AG09309 (cell line): ENCODE data around the gene SH2D1B.

Experiments used
- DNase-seq: peaks from one replicate; pipeline ENCODE4 v3.0.0-alpha.2; 2010; ENCODE audit warnings: low read depth
- H3K4me3 ChIP-seq: 2 replicates; pipeline ENCODE4 v1.5.1; 2011; ENCODE audit warnings: mild to moderate bottlenecking, low read depth, low read length, moderate library complexity; ENCODE audit not compliant: control insufficient read depth
- TF ChIP-seq, protein P1 (sequence below): IDR thresholded peaks from 2 replicates; pipeline ENCODE4 v1.5.1; 2011; ENCODE audit warnings: mild to moderate bottlenecking, low read depth, low read length, inconsistent platforms; ENCODE audit not compliant: insufficient read depth, control insufficient read depth; ENCODE audit errors: missing control alignments

Gene SH2D1B

DNA sequence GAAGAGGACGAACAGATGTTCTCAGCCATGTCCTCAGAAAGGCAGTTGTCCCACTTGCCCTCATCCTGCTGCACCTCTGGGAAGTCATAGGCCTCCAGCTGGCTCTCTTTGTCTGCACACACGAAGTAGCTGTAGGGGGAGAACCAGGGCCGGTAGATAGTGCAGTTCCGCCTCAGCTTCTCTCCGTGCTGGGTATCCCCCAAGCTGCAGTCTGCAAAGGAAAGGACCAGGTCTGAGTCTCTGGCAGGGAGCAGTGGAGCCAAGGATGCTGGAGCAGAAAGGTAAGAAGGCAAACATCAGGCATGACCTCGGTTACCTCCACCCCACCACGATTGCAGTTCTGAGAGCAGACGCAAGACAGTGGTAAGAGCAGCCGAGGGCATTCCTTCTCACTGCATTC lies 37.5 kb downstream of the SH2D1B start:
- H3K4me3 ChIP-seq = no peak overlapping the region
- DNase-seq = no peak
- TF ChIP-seq, protein P1, sequence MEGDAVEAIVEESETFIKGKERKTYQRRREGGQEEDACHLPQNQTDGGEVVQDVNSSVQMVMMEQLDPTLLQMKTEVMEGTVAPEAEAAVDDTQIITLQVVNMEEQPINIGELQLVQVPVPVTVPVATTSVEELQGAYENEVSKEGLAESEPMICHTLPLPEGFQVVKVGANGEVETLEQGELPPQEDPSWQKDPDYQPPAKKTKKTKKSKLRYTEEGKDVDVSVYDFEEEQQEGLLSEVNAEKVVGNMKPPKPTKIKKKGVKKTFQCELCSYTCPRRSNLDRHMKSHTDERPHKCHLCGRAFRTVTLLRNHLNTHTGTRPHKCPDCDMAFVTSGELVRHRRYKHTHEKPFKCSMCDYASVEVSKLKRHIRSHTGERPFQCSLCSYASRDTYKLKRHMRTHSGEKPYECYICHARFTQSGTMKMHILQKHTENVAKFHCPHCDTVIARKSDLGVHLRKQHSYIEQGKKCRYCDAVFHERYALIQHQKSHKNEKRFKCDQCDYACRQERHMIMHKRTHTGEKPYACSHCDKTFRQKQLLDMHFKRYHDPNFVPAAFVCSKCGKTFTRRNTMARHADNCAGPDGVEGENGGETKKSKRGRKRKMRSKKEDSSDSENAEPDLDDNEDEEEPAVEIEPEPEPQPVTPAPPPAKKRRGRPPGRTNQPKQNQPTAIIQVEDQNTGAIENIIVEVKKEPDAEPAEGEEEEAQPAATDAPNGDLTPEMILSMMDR = no peak

DNA sequence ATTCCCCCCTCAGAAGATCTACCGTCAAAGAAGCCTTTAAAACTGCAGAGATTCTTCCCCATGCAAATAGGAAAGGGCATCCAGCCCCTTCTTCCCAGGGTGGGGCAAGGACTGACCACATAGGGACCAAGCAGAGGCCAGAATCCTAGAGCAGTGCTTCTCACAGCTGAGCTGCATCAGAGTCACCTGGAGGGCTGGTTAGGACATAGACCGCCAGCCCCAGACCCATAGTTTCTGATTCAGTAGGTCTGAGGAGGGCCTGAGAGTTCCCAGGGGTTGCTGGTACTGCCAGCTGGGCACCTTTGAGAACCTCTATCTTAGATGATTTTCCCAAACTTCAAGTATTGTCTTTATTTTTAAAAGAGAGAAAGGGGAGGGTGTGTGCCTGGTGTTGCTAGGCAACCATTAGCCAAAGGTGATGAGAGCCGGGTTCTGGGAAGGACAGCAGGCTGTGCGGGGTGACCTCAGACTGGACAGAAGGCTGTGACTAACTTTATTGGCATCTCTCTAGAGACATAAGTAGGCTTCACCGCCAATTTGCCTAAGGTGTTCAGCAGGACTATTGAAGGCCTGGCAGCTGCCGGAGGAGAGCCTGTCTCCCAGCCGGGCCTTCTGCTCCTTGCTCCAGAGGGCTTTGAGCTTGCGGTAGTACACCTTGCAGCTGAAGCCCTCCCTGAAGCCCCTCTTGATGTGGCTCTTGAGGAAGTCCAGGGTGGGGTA lies 38.2 kb downstream of the SH2D1B start:
- no peak for DNase-seq
- TF ChIP-seq, protein P1 = no peak

DNA sequence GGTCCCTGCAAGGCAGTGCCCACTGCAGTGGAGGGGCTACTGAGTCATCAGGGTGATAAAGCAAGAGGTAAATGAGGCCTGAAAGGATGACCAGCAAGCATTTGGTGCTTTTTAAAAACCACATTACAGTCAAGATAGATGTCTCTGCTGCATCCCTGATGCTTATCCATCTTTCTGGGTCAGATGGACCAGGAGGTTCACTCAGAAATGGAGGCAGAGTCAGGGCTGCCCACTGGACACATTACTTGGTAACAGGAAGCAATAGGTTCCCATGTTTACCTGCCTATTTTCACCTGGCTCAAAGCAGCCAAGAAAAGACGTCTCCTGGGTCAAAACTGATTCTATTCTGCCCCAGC lies 38.9 kb downstream of the SH2D1B start:
- TF ChIP-seq, protein P1 = no peak
- no peak for DNase-seq
- H3K4me3 ChIP-seq = no peak overlapping the region

More for the DNA sequence above, 38.2 kb downstream of the SH2D1B start:
- no peak overlapping the region for H3K4me3 ChIP-seq

DNA sequence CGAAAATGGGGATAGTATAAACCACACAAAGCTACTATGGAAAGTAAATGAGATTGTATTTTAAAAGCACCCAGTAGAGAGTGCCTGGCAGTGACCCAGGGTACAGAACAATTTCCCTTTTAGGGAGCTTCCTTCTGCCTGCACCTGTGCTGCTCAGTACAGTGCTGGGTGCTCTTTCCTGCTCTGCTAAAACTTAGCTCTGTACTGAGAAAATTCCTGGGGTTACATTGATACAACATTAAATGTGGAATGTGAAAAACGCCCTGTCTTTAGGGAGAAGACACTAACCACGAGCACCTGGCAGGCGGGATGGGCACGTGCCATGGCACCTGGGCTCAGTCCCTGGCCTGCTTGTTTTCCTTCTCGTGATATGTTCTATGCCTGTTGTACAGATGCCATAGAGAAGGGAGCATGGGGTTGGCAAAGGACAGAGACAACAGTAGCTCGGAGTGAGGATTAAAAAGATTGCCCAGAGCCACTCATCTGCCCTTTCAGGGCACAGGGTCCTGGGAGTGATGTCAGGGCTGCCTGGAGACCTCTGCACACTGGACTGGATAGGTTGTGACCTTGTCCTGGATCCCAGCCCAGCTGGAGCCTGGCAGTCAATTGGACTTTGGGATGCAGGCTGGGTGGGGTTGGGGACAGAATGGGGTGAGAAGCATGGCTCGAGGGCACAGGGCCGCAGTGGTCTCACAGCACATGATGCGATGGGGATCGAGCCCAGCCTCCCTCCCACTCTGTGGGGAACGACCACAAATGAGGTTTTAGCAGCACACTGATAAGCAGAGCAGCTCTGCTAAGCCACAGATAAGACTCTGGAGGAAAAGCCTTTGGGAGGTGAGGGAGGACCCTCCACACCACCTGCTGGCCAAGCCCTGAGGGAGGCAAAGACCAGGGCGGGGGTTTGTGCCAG lies 39.5 kb downstream of the SH2D1B start:
- TF ChIP-seq, protein P1 = no peak
- DNase-seq = no peak
- H3K4me3 ChIP-seq = no peak overlapping the region

DNA sequence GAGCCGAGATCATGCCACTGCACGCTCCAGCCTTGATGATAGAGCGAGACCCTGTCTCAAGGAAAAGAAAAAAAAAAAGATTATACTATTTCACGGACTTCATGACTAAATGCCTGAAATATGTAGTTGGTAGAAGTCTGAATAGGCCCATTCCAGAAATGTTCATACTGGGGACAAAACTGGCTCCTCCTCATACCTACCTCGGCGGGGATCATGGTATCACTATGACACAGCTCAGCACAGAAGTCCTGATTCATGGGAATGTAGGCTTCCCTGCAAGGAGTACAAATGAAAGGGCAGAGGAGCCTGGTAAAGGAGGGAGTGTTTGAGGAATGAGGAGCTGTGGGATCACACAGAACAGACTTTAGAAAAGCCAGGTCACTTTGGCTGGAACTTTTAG lies 40.3 kb downstream of the SH2D1B start:
- no peak for DNase-seq
- no peak overlapping the region for H3K4me3 ChIP-seq
- TF ChIP-seq, protein P1 = no peak

DNA sequence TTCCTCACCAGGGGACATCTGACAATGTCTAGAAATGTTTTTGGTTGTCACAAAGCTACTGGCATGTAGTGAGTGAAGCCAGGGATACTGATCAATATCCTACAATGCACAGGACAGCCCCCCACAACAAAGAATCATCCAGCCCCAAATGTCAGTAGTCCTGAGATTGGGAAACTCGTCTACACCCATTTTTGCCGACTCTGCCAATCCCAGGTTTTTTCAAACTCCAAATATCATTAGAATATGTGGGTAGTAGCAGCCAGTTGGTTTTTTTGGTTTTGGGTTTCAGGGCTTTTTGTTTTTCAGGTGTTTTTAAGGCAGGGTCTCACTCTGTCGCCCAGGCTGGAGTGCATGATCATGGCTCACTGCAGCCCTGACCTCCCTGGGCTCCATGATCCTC lies 41.2 kb downstream of the SH2D1B start:
- DNase-seq = no peak
- TF ChIP-seq, protein P1 = no peak
- no peak overlapping the region for H3K4me3 ChIP-seq
